IPS DF 4.7 (cell line): ENCODE results near the gene NRCAM.
A peak's percentile ranks its signal among the peaks of the same experiment; 100 is the strongest.
"Not testable (repeated sequence)": the region's sequence is repeated elsewhere in the genome, so short reads cannot be mapped to it uniquely, and the experiment has no call there.

Experiments used
- DNase-seq: peaks from one replicate; pipeline ENCODE4 v3.0.0-alpha.2; 2013; ENCODE audit warnings: low spot score; ENCODE audit errors: extremely low read depth

The NRCAM gene

GRCh38 chr7:108455998-108456677 is at the start of gene NRCAM:
Gene NRCAM (minus strand): TSS chr7:108456436. CDS start chr7:108240064, 216,372 bp downstream.
- DNase-seq, result no peak

GRCh38 chr7:108504576-108504975 is 48.3 kb upstream of the NRCAM start:
- not testable (repeated sequence) for DNase-seq

- no peak for DNase-seq
Observed at GRCh38 chr7:108503112-108504026, 47.1 kb upstream of the NRCAM start.

- no peak for DNase-seq
Observed at GRCh38 chr7:108499566-108499965, 43.3 kb upstream of the NRCAM start.

DNA sequence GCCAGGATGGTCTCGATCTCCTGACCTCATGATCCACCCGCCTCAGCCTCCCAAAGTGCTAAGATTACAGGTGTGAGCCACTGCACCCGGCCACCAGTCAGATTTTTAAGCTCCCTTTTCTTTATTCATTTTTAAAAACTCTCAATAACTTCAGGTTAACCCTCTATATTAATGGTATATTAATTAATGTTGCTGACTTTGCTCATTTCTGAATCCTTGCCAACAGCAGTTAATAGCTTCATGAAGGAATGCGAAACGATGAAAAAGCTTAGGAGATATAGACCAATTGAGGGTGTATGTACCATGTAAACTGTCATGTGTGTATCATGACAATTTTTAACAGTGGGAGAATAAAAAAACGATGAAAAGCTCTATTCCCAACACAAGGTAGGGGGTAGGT is 42.2 kb upstream of the NRCAM start:
- no peak for DNase-seq

- peak; percentile 9 for DNase-seq
Observed at GRCh38 chr7:108497082-108497725, 41.0 kb upstream of the NRCAM start.

- DNase-seq, result no peak
Observed at GRCh38 chr7:108492742-108493141, 36.5 kb upstream of the NRCAM start.

GRCh38 chr7:108488768-108489538 is 32.7 kb upstream of the NRCAM start:
- DNase-seq, result no peak

- no peak for DNase-seq
Observed at GRCh38 chr7:108487646-108488045, 31.4 kb upstream of the NRCAM start.

- DNase-seq, result no peak
Observed at GRCh38 chr7:108486291-108486966, 30.2 kb upstream of the NRCAM start.

- DNase-seq, result no peak
Observed at GRCh38 chr7:108484137-108484536, 27.9 kb upstream of the NRCAM start.

GRCh38 chr7:108480311-108480710 is 24.1 kb upstream of the NRCAM start:
- no peak for DNase-seq

DNA sequence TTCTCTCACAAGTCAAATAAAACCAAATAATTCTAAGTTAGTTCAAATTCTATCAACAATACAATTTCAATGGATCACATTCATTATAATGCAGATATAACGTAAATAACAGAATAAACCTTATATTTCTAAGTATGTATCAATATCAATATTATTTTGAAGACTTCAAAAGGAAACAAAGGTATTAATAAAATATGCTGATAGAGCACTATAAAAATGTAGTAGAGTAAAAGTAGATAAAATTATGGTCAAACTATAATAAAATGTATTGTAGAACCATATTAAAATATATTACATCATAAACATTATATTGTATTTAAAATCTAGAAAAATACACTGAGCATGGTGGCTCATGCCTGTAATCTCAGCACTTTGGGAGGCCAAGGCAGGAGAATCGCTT is 23.5 kb upstream of the NRCAM start:
- DNase-seq, result no peak

- DNase-seq, result no peak
Observed at GRCh38 chr7:108479118-108479517, 22.9 kb upstream of the NRCAM start.

DNA sequence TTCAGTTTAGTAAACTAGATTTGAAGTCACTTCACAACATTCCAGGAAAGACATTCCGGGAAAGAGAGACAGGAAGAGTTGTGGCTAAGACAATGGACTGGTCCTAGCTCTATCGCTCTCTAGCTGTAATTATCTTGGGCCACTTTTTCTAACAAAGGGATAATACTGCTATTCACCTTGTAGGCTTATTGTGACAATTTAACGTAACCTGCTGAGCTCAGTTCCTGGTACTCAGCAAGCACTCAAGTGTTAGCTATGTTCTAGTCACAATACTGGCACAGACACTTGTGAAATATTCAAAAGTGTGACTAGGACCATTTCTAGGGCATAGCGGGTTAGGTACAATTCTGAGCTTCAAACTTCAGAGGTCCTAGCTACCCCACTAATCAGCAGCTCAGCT is 12.0 kb upstream of the NRCAM start:
- DNase-seq, result no peak

GRCh38 chr7:108467391-108467790 is 11.2 kb upstream of the NRCAM start:
- no peak for DNase-seq

DNA sequence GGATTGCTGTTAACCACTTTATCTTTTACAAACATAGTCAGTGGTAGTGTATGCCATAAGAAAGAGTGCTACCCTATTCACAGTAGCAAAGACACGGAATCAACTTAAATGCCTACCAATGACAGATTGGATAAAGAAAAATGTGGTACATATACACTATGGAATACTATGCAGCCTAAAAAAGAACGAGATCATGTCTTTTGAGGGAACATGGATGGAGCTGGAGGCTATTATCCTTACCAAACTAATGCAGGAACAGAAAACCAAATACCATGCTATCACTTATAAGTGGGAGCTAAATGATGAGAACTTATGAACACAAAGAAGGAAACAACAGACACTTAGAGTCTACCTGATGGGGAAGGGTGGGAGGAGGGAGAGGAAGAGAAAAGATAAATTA is 10.1 kb upstream of the NRCAM start:
- not testable (repeated sequence) for DNase-seq

DNA sequence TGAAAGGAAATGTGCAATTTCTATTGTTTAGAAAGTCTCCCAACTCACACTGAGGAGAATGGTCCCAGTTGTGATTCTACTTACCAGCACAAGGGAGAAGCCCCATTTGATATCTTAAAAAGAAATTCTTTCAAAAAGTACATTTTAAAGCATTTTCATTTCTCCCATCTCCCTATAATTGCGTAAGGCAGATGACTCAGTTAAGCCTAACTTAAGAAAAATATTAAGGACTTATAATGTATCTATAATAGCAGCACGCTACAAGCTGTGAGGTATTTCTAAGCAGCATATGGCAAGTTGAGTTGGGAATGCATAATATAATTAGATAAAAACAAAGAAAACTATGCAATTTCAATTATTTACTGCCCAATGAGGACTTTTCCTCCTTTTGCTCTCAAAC is 8.5 kb upstream of the NRCAM start:
- DNase-seq, result no peak

GRCh38 chr7:108463613-108464012 is 7.4 kb upstream of the NRCAM start:
- no peak for DNase-seq

- no peak for DNase-seq
Observed at GRCh38 chr7:108461840-108462239, 5.6 kb upstream of the NRCAM start.

DNA sequence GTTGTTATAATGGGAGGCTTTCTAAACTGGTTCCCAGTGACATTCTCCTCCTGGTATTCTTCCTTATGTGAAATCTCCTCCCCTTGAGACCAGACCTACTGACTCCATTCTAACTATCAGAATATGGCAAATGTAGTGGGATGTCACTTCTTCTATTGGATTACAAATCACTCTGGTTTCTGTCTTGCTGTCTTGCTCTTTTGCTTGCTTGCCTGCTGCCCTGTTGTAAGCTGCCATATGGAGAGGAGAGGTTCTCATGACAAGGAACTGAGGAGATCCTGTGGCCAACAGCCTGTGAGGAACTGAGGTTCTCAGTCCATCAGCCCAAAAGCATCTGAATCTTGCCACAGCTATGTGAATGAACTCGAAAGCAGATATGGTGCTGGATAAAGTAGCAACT is 4.7 kb upstream of the NRCAM start:
- no peak for DNase-seq
